HFFc6 (cell line): ENCODE results near the gene TICAM2. TPM values are rescaled to one million over a fixed set of nuclear protein-coding genes. Genes with fewer than 3 reads are reported as not detected.

Experiments
- DNase-seq: peaks from one replicate; pipeline ENCODE4 v3.0.0-alpha.2; 2018
- H3K27ac Mint-ChIP-seq: 2 replicates; pipeline ENCODE4 v1.8.0; 2020; ENCODE audit warnings: mild to moderate bottlenecking, mixed read lengths
- H3K27me3 Mint-ChIP-seq: 2 replicates; pipeline ENCODE4 v1.8.0; 2021; ENCODE audit warnings: mild to moderate bottlenecking, moderate library complexity, mixed read lengths; ENCODE audit not compliant: insufficient read depth
- H3K36me3 Mint-ChIP-seq: 2 replicates; pipeline ENCODE4 v1.8.0; 2021; ENCODE audit warnings: low read depth, mixed read lengths
- H3K4me1 Mint-ChIP-seq: 2 replicates; pipeline ENCODE4 v1.8.0; 2020; ENCODE audit warnings: low read depth, mixed read lengths
- H3K4me3 Mint-ChIP-seq: 2 replicates; pipeline ENCODE4 v1.8.0; 2020; ENCODE audit warnings: mild to moderate bottlenecking, moderate library complexity, mixed read lengths
- H3K9me3 Mint-ChIP-seq: 2 replicates; pipeline ENCODE4 v1.8.0; 2020; ENCODE audit warnings: mild to moderate bottlenecking, mixed read lengths
- total RNA-seq, 6 experiments: library from RNA; stranded (reverse); fragmentation: NEBNext Ultra II Directional; extraction: Animal tissue kit (Norgen Biotek cat#: 25700); gene quantifications; 2 replicates in 1 of 6; 3 replicates in 5 of 6; pipeline ENCODE4 v1.2.3, GENCODE V29; 2021
- TF ChIP-seq, protein P1 (sequence below): fragments of 200-600 bp; sonication (generic); IDR thresholded peaks from 2 replicates; pipeline ENCODE4 v1.5.0; 2021; ENCODE audit warnings: antibody characterized with exemption, mild to moderate bottlenecking

Gene TICAM2
- total RNA-seq, 6 experiments from 2014 or later: 8.3 to 15.9 (median 13.1) TPM

- Mint-ChIP-seq H3K36me3 (peaks cover 13% of the 10 kb centered on the region), H3K27ac (no peak overlapping the region; the same call in 1 of the 2 replicates), H3K4me1 (peaks cover 59% of the 10 kb centered on the region), H3K4me3 (no peak overlapping the region), H3K9me3 (no peaks in the 10 kb centered on the region), H3K27me3 (peaks cover 2% of the 10 kb centered on the region)
- DNase-seq: no peak
- TF ChIP-seq, protein P1, sequence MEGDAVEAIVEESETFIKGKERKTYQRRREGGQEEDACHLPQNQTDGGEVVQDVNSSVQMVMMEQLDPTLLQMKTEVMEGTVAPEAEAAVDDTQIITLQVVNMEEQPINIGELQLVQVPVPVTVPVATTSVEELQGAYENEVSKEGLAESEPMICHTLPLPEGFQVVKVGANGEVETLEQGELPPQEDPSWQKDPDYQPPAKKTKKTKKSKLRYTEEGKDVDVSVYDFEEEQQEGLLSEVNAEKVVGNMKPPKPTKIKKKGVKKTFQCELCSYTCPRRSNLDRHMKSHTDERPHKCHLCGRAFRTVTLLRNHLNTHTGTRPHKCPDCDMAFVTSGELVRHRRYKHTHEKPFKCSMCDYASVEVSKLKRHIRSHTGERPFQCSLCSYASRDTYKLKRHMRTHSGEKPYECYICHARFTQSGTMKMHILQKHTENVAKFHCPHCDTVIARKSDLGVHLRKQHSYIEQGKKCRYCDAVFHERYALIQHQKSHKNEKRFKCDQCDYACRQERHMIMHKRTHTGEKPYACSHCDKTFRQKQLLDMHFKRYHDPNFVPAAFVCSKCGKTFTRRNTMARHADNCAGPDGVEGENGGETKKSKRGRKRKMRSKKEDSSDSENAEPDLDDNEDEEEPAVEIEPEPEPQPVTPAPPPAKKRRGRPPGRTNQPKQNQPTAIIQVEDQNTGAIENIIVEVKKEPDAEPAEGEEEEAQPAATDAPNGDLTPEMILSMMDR: no peak
These were observed 7.9 kb downstream of the TICAM2 start for GRCh38 chr5:115594128-115595047.

- peaks cover 23% of the 10 kb centered on the region for H3K4me1 Mint-ChIP-seq
- 0 out of 2 replicates have a peak, but pooled peaks cover 5% of the 10 kb centered on the region for H3K36me3 Mint-ChIP-seq
- H3K27me3 Mint-ChIP-seq: no peaks in the 10 kb centered on the region
- TF ChIP-seq, protein P1: no peak
- H3K4me3 Mint-ChIP-seq: no peak overlapping the region
- H3K9me3 Mint-ChIP-seq: no peaks in the 10 kb centered on the region
- H3K27ac Mint-ChIP-seq: no peak overlapping the region
- DNase-seq: no peak
These were observed 13.2 kb downstream of the TICAM2 start for GRCh38 chr5:115589043-115589442.

GRCh38 chr5:115588640-115589039, 13.6 kb downstream of the TICAM2 start:
- Mint-ChIP-seq H3K4me1 (peaks cover 19% of the 10 kb centered on the region), H3K4me3 (no peak overlapping the region), H3K9me3 (no peaks in the 10 kb centered on the region), H3K27me3 (no peaks in the 10 kb centered on the region), H3K36me3 (peaks cover 6% of the 10 kb centered on the region; the same call in 1 of the 2 replicates), H3K27ac (no peak overlapping the region)
- no peak for DNase-seq
- TF ChIP-seq, protein P1: no peak

GRCh38 chr5:115586525-115587146, 15.6 kb downstream of the TICAM2 start:
- DNase-seq: peak; percentile 55
- Mint-ChIP-seq H3K4me3 (no peak overlapping the region), H3K9me3 (no peaks in the 10 kb centered on the region), H3K27ac (no peak overlapping the region), H3K36me3 (peaks cover 10% of the 10 kb centered on the region; the same call in 1 of the 2 replicates), H3K27me3 (no peaks in the 10 kb centered on the region), H3K4me1 (peaks cover 11% of the 10 kb centered on the region)
- TF ChIP-seq, protein P1: peak; percentile 89

- H3K9me3 Mint-ChIP-seq: no peaks in the 10 kb centered on the region
- H3K4me1 Mint-ChIP-seq: peaks cover 12% of the 10 kb centered on the region
- H3K27ac Mint-ChIP-seq: no peak overlapping the region
- TF ChIP-seq, protein P1: no peak
- H3K4me3 Mint-ChIP-seq: no peak overlapping the region
- no peaks in the 10 kb centered on the region; the same call in 1 of the 2 replicates for H3K27me3 Mint-ChIP-seq
- H3K36me3 Mint-ChIP-seq: peaks cover 20% of the 10 kb centered on the region
- no peak for DNase-seq
These were observed 17.0 kb downstream of the TICAM2 start for GRCh38 chr5:115585265-115585664.
